GM18868 (cell line): ENCODE results near the gene MAU2.

Source experiments
- ATAC-seq: cut with Tn5 transposase; IDR thresholded peaks from one replicate; pipeline ENCODE4 v1.9.1; 2021; ENCODE audit warnings: mild to moderate bottlenecking, moderate library complexity; ENCODE audit not compliant: unreplicated experiment

MAU2 gene

GRCh38 chr19:19320361-19321140, at the start of gene MAU2, which contains the start of gene SUGP1:
MAU2 (plus strand) TSS chr19:19320829; CDS start chr19:19320860, 31 bp downstream.
SUGP1 (minus strand) TSS chr19:19320509; CDS start chr19:19320496, 13 bp downstream.
- peak; percentile 92 for ATAC-seq

- ATAC-seq: no peak
Observed at GRCh38 chr19:19271828-19272599, 48.6 kb upstream of the MAU2 start.

GRCh38 chr19:19274146-19274545, 46.5 kb upstream of the MAU2 start:
- no peak for ATAC-seq

GRCh38 chr19:19274716-19275565, 45.7 kb upstream of the MAU2 start:
- no peak for ATAC-seq

- no peak for ATAC-seq
Observed at GRCh38 chr19:19276386-19276785, 44.2 kb upstream of the MAU2 start.

- no peak for ATAC-seq
Observed at GRCh38 chr19:19276851-19277250, 43.8 kb upstream of the MAU2 start.

- ATAC-seq: no peak
Observed at GRCh38 chr19:19278315-19278714, 42.3 kb upstream of the MAU2 start.

- no peak for ATAC-seq
Observed at GRCh38 chr19:19279062-19279612, 41.5 kb upstream of the MAU2 start.

- ATAC-seq: no peak
Observed at GRCh38 chr19:19279853-19280252, 40.8 kb upstream of the MAU2 start.

GRCh38 chr19:19280561-19280960, 40.1 kb upstream of the MAU2 start:
- no peak for ATAC-seq

- ATAC-seq: no peak
Observed at GRCh38 chr19:19285686-19286085, 34.9 kb upstream of the MAU2 start.

GRCh38 chr19:19292607-19293006, 28.0 kb upstream of the MAU2 start:
- no peak for ATAC-seq

- no peak for ATAC-seq
Observed at GRCh38 chr19:19294914-19295313, 25.7 kb upstream of the MAU2 start.

GRCh38 chr19:19296953-19297689, 23.5 kb upstream of the MAU2 start:
- no peak for ATAC-seq

- no peak for ATAC-seq
Observed at GRCh38 chr19:19297759-19298158, 22.9 kb upstream of the MAU2 start.

GRCh38 chr19:19300613-19301012, 20.0 kb upstream of the MAU2 start:
- no peak for ATAC-seq

- ATAC-seq: no peak
Observed at GRCh38 chr19:19303411-19303810, 17.2 kb upstream of the MAU2 start.

GRCh38 chr19:19304186-19304965, 16.3 kb upstream of the MAU2 start:
- ATAC-seq: no peak

GRCh38 chr19:19305066-19305465, 15.6 kb upstream of the MAU2 start:
- ATAC-seq: no peak
